ENCODE results near the gene ATP2A1. TPM values are rescaled to one million over a fixed set of nuclear protein-coding genes. Genes with fewer than 3 reads are reported as not detected.

ATP2A1 gene
- total and polyA plus RNA-seq, 2 of the 8 experiments (the other 6 are each of a cell fraction or from before 2014, with no cell fraction given) = 1.7 to 2.4 TPM

- H4K91ac ChIP-seq (replicated peaks; ENCODE audit: insufficient read length, low read length) = no peak overlapping the region
- H3K14ac ChIP-seq (ENCODE audit: insufficient read length) = no peak overlapping the region
- no peak overlapping the region for H4K8ac ChIP-seq (ENCODE audit: extremely low read depth, insufficient read depth, low read length)
- H3K23ac ChIP-seq (ENCODE audit: insufficient read length) = no peak overlapping the region
- H3K9ac ChIP-seq (replicated peaks in 1 of 4; ENCODE audit: extremely low read depth in 1 of 4, low read depth in 3 of 4, low read length in 3 of 4) = no peak overlapping the region
- no peak overlapping the region for H2BK15ac ChIP-seq (ENCODE audit: low read length)
- H3K4me2 ChIP-seq (ENCODE audit: insufficient read depth in 1 of 2, low read depth in 2 of 2, low read length in 2 of 2) = no peak overlapping the region
- no peaks in the 10 kb centered on the region for H3K27me3 ChIP-seq (replicated peaks in 1 of 4; ENCODE audit: control insufficient read depth in 3 of 4, extremely low read depth in 1 of 4, insufficient read depth in 3 of 4, low read length in 3 of 4)
- DNase-seq (ENCODE audit: low read depth in 1 of 2, low spot score in 2 of 2) = no peak
- no peak overlapping the region for H3K18ac ChIP-seq (ENCODE audit: extremely low read depth, low read length)
- FAIRE-seq = no peak
- peaks cover 40 to 68% (median 53%) of the 10 kb centered on the region in 4 experiments for H3K36me3 ChIP-seq (ENCODE audit: control insufficient read depth in 2 of 4, insufficient read depth in 4 of 4, low read length in 3 of 4)
- H3K79me2 ChIP-seq (ENCODE audit: control insufficient read depth in 1 of 2, insufficient read depth in 2 of 2, low read length in 2 of 2) = no peaks in the 10 kb centered on the region
- H3K23me2 ChIP-seq (ENCODE audit: low read depth, low read length) = no peaks in the 10 kb centered on the region; the same call in 1 of the 2 replicates
- no peak overlapping the region for H3K27ac ChIP-seq (ENCODE audit: low read depth, low read length)
- no peaks in the 10 kb centered on the region for H3K9me3 ChIP-seq (ENCODE audit: insufficient read depth in 2 of 2, low read depth in 1 of 2, low read length in 1 of 2)
- no peak overlapping the region for H2BK120ac ChIP-seq (replicated peaks; ENCODE audit: low read depth, low read length)
- H3K4ac ChIP-seq (replicated peaks; ENCODE audit: insufficient read length, low read depth, low read length) = no peak overlapping the region
- H3K4me1 ChIP-seq (replicated peaks in 1 of 4; ENCODE audit: control insufficient read depth in 3 of 4, insufficient read depth in 4 of 4, low read length in 3 of 4) = no peaks in the 10 kb centered on the region
- no peak overlapping the region for H3K4me3 ChIP-seq (ENCODE audit: extremely low read depth in 1 of 4, insufficient read depth in 2 of 4, low read depth in 3 of 4, low read length in 4 of 4)
- no peak overlapping the region for H2AK5ac ChIP-seq (ENCODE audit: low read depth, low read length)
- no peak overlapping the region for H2AFZ ChIP-seq (ENCODE audit: low read length)
- CTCF ChIA-PET (ENCODE audit: partially characterized antibody) = interaction anchor here (1.2 to 4.5 kb wide), 3 partner anchors 9 to 108 kb away, joined by 3 to 26 read pairs (median 4); partner anchors contain the start of gene TUFM
- H2BK20ac ChIP-seq (ENCODE audit: low read length) = no peak overlapping the region
- POLR2A ChIA-PET (ENCODE audit: partially characterized antibody) = interaction anchor here (0.6 to 23.4 kb wide), 6 partner anchors 3 to 130 kb away, joined by 4 to 756 read pairs (median 90); partner anchors contain the start of genes ATP2A1, ATXN2L, SH2B1 and TUFM
- no peak overlapping the region for H2BK12ac ChIP-seq (ENCODE audit: low read depth, low read length)
- H3K79me1 ChIP-seq (ENCODE audit: low read depth, low read length) = 0 out of 2 replicates have a peak, but pooled peaks cover 2% of the 10 kb centered on the region
- WGBS, 2 experiments (ENCODE audit: extremely low coverage in 1 of 2, insufficient coverage in 1 of 2, insufficient read length in 1 of 2, insufficient replicate concordance in 2 of 2, low coverage in 1 of 2, low lambda C conversion rate in 2 of 2, missing lambda C conversion rate in 1 of 2) = 94% methylated on average over 5 of the region's 8 CpGs; no CpG with 5 or more reads in 1 of the 2 experiments
- H4K5ac ChIP-seq (ENCODE audit: insufficient read length, low read depth, low read length) = no peak overlapping the region
- H2BK5ac ChIP-seq (ENCODE audit: low read depth, low read length) = no peak overlapping the region
- peaks cover 2 to 24% of the 10 kb centered on the region in 2 experiments for H4K20me1 ChIP-seq (replicated peaks in 1 of 2; ENCODE audit: control insufficient read depth in 1 of 2, insufficient read depth in 2 of 2, low read length in 2 of 2)
- H3K56ac ChIP-seq (replicated peaks; ENCODE audit: insufficient read length, low read depth, low read length) = no peak overlapping the region
- no peak for TF ChIP-seq SUZ12 (IDR thresholded peaks at IDR 0.05; ENCODE audit: low read length)
- no peak for TF ChIP-seq TAF1 (IDR thresholded peaks at IDR 0.05; ENCODE audit: low read depth, low read length)
- no peak for TF ChIP-seq SP4 (IDR thresholded peaks at IDR 0.05; ENCODE audit: low read length)
- TF ChIP-seq EZH2 (IDR thresholded peaks at IDR 0.05; ENCODE audit: low read depth, low read length, severe bottlenecking) = no peak
- no peak for TF ChIP-seq SAP30 (IDR thresholded peaks at IDR 0.05; ENCODE audit: insufficient read depth, insufficient replicate concordance, low read length)
- TF ChIP-seq TCF12 (IDR thresholded peaks at IDR 0.05; ENCODE audit: low read depth, low read length) = no peak
- TF ChIP-seq PHF8 (conservative IDR thresholded peaks at IDR 0.05; ENCODE audit: low read depth, low read length) = no peak
- TF ChIP-seq TEAD4 (IDR thresholded peaks at IDR 0.05; ENCODE audit: low read depth, low read length) = no peak
- TF ChIP-seq YY1 (IDR thresholded peaks at IDR 0.05; ENCODE audit: low read depth, low read length) = no peak
- no peak for TF ChIP-seq ASH2L (IDR thresholded peaks at IDR 0.05; ENCODE audit: low read length)
- no peak for TF ChIP-seq SIRT6 (IDR thresholded peaks at IDR 0.05; ENCODE audit: low read length)
- TF ChIP-seq CHD2 (IDR thresholded peaks at IDR 0.05; ENCODE audit: low read length) = no peak
- TF ChIP-seq RNF2 (IDR thresholded peaks at IDR 0.05; ENCODE audit: borderline replicate concordance, low read depth, low read length, missing control alignments, poor library complexity, severe bottlenecking) = no peak
- no peak for TF ChIP-seq SP2 (IDR thresholded peaks at IDR 0.05; ENCODE audit: low read length)
- TF ChIP-seq POLR2AphosphoS5 (IDR thresholded peaks at IDR 0.05; ENCODE audit: low read depth, low read length) = no peak
Measured at GRCh38 chr16:28836761-28837064, 41.6 kb upstream of the ATP2A1 start.

Data from H1 (cell line).